Measurements from ENCODE around the gene GON4L.

GON4L gene, protein sequence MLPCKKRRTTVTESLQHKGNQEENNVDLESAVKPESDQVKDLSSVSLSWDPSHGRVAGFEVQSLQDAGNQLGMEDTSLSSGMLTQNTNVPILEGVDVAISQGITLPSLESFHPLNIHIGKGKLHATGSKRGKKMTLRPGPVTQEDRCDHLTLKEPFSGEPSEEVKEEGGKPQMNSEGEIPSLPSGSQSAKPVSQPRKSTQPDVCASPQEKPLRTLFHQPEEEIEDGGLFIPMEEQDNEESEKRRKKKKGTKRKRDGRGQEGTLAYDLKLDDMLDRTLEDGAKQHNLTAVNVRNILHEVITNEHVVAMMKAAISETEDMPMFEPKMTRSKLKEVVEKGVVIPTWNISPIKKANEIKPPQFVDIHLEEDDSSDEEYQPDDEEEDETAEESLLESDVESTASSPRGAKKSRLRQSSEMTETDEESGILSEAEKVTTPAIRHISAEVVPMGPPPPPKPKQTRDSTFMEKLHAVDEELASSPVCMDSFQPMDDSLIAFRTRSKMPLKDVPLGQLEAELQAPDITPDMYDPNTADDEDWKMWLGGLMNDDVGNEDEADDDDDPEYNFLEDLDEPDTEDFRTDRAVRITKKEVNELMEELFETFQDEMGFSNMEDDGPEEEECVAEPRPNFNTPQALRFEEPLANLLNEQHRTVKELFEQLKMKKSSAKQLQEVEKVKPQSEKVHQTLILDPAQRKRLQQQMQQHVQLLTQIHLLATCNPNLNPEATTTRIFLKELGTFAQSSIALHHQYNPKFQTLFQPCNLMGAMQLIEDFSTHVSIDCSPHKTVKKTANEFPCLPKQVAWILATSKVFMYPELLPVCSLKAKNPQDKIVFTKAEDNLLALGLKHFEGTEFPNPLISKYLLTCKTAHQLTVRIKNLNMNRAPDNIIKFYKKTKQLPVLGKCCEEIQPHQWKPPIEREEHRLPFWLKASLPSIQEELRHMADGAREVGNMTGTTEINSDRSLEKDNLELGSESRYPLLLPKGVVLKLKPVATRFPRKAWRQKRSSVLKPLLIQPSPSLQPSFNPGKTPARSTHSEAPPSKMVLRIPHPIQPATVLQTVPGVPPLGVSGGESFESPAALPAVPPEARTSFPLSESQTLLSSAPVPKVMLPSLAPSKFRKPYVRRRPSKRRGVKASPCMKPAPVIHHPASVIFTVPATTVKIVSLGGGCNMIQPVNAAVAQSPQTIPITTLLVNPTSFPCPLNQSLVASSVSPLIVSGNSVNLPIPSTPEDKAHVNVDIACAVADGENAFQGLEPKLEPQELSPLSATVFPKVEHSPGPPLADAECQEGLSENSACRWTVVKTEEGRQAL (N-terminal part only)

GRCh38 chr1:155856975-155857930, at the start of gene GON4L:
Gene GON4L (minus strand): TSS chr1:155857214. CDS start chr1:155853780, 3,434 bp downstream.
- in situ Hi-C loops (cut with HindIII; ENCODE audit: low sequenced_read_pairs), result no loop called here

- in situ Hi-C loops (cut with HindIII; ENCODE audit: low sequenced_read_pairs), result no loop called here
These were observed 47.2 kb upstream of the GON4L start for GRCh38 chr1:155904261-155904660.

- in situ Hi-C loops (cut with HindIII; ENCODE audit: low sequenced_read_pairs), result no loop called here
These were observed 43.1 kb upstream of the GON4L start for GRCh38 chr1:155900161-155900560.

DNA sequence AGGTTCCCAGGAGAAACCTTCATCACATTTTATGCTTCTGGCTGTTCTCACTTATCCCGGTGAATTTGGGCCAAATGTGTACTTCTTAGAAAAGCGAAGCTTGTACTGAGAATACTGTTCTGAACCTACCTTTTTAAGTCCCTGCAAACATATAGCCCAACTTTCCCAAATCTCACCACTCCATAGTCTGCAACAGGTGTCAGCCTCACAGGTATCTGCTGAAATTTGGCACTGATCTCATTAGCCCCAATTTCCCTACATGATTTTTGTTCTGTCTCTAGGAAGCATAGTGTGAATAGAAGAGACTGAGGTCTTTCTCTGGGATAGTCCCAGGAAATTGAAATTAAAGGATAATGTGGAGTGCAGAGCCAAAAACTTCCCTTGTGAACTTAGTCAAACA, 42.7 kb upstream of the GON4L start:
- in situ Hi-C loops (cut with HindIII; ENCODE audit: low sequenced_read_pairs), result loop anchor here (5.0 kb wide), 1 partner anchor 37 kb away; no protein-coding TSS in a partner anchor

DNA sequence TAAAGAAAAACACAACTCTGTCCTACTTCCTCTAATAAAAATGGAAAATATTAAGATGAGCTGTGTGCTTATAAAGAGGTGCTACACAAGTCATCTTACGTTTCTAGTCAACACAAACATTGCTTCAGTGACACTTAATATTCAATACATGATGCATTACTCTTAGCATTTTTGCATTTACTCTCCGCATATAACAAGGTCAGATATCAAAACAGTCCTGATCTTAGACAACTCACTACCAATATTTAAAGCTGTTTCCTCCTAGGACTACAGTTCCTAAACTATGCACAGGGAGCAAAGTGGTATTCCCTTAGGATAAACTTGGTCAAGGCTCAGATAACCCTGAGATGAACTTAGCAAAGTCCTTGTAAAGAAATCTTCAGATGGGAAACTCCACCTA, 41.9 kb upstream of the GON4L start:
- in situ Hi-C loops (cut with HindIII; ENCODE audit: low sequenced_read_pairs), result loop anchor here (5.0 kb wide), 1 partner anchor 37 kb away; no protein-coding TSS in a partner anchor

DNA sequence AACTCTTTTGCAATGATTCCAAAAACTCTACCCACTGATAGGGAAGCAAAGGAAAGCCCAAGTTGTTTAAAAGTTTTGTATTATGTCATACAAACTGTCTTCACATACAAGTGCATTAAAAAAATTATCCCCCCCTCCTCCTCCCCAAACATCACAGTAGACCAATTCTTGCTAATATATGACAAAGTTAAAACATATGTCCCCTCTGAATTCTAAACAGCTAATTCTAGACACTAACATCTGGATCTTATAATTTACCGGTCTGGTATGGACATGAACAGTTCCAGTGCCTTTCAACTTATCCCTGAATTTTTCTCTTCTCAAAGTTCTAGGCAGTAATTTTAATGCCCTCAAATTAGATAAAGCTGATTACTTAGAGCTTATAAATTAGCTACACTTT, 40.7 kb upstream of the GON4L start:
- in situ Hi-C loops (cut with HindIII; ENCODE audit: low sequenced_read_pairs), result loop anchor here (5.0 kb wide), 1 partner anchor 35 kb away; no protein-coding TSS in a partner anchor

- in situ Hi-C loops (cut with HindIII; ENCODE audit: low sequenced_read_pairs), result loop anchor here (5.0 kb wide), 1 partner anchor 34 kb away; no protein-coding TSS in a partner anchor
These were observed 39.5 kb upstream of the GON4L start for GRCh38 chr1:155896476-155896875.

DNA sequence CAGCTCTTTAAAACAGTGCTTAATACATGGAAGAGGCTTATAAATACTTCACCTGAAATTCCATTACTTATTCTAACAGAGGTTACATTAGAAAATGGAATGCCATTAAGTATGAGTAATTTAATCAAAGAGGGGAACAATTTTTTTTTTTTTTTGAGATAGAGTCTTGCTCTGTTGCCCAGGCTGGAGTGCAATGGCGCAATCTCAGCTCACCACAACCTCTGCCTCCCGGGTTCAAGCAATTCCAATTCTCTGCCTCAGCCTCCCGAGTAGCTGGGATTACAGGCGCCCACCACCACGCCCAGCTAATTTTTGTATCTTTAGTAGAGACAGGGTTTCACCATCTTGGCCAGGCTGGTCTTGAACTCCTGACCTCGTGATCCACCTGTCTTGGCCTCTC, 38.6 kb upstream of the GON4L start:
- in situ Hi-C loops (cut with HindIII; ENCODE audit: low sequenced_read_pairs), result loop anchor here (5.0 kb wide), 1 partner anchor 33 kb away; no protein-coding TSS in a partner anchor

DNA sequence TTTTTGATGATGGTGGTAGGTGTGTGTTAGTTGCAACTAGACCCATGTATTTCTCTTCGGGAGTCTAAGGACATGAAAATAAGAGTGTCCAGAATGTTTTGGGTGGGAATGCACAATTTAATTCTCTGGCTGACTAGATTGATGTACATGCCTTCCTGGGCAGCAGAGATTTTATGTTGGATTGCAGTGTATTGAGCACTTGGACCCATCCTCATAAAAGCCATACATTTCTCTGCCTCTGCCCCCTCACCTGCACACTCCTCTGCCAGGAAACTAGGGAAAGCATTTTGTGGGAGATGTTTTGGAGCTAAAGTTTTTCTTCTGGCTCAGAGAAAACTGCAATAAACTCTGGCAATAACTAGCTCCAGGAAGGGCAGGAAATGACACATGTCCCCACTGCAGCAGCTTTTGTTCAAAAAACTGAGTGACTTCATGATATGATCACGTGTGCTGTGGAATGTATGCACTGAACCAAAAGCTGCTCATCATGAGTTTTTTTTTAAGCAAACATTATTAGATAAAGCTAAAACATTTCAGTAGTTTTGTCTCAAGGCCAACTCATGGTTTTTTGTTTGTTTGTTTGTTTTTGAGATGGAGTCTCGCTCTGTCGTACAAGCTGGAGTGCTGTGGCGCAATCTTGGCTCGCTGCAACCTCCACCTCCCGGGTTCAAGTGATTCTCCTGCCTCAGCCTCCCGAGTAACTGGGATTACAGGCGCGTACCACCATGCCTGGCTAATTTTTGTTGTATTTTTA, 36.6 kb upstream of the GON4L start:
- in situ Hi-C loops (cut with HindIII; ENCODE audit: low sequenced_read_pairs), result no loop called here

GRCh38 chr1:155892796-155893195, 35.8 kb upstream of the GON4L start:
- in situ Hi-C loops (cut with HindIII; ENCODE audit: low sequenced_read_pairs), result no loop called here

GRCh38 chr1:155890251-155890650, 33.2 kb upstream of the GON4L start:
- in situ Hi-C loops (cut with HindIII; ENCODE audit: low sequenced_read_pairs), result no loop called here

DNA sequence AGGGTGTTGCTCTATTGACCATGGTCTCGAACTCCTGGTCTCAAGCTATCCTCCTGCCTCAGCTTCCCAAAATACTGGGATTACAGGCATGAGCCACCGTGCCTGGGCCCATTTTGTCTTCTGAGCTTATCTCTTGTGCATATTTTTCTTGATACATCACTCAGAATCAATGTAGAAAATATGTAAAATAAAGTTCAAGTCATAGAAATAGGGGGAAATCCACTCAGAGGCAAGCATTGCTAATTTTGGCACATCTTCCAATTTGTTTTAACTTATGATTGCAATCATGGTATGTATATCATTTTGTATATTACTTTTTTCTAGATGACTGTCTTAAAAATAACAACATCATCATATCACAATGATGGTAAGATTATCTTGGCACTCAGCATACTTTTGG, 32.6 kb upstream of the GON4L start:
- in situ Hi-C loops (cut with HindIII; ENCODE audit: low sequenced_read_pairs), result no loop called here

DNA sequence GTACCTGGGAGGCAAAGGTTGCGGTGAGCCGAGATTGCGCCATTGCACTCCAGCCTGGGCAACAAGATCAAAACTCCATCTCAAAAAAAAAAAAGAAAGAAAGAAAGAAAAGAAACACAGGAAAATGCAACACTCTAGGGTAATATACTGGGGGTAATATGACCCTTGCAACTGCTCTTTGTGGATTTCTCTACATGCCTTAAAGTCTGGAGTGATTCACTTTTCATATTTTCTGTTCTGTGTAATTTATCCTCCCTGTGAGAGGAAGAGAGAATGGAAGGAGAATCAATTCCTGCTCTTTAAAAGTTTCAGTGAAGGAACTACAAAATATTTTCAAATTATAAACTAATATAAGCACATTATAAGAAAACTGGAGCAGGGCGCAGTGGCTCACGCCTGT, 31.5 kb upstream of the GON4L start:
- in situ Hi-C loops (cut with HindIII; ENCODE audit: low sequenced_read_pairs), result no loop called here

DNA sequence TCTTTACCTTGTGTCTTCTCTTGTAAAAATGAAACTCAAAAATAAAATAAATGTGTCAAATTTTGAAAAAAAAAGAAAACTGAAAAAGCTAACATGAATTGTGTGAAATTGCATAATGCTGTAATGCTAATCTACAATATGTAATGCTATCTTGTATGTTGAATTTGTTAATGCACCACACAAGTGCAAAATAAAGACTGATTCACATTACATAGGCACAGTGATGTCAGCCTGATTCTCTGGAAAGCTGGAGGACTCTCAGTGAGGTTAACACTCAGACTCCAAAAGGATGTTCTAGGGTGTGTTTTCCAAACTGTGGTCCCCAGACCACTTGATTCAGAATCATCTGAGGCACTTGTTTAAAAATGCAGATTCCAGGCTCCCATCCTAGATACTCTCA, 28.0 kb upstream of the GON4L start:
- in situ Hi-C loops (cut with HindIII; ENCODE audit: low sequenced_read_pairs), result no loop called here

- in situ Hi-C loops (cut with HindIII; ENCODE audit: low sequenced_read_pairs), result no loop called here
These were observed 27.3 kb upstream of the GON4L start for GRCh38 chr1:155884031-155884960.

DNA sequence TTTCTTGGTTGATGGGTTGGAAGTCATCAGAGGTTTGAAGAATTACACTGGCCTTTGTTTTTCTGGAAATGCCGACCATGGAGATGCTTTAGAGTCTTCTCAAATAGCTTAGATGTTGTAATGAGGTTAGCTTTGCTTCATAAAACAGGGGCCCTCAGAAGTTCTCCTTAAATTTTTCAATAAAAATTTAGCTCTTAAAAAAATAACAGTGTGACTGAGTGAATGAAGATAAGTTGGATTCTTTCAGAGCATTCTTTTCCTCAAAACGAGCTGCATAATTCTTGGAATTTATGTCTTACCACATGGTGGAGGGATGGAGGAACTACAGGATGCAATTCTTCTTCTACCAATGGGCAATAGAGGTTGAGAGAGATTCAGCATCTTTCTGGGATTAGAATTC, 25.8 kb upstream of the GON4L start:
- in situ Hi-C loops (cut with HindIII; ENCODE audit: low sequenced_read_pairs), result no loop called here

DNA sequence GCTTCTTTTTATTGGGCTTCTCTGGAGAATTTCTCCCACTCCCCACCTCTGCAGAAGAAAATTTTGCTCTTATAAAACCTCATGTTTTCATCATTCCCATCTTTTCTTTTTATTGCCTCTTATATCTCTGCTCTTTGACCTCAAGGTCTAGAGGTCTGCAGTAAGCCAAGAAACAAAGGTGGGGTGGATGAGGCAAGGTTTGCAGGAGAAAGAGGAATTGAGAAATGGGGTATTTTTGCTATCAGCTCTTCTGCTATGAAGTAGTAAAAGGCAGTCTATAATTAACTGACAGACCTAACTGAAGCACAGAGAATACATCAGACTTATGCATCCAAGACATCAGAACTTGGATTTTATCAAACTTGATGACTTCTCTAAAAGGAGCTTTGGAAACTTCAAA, 25.2 kb upstream of the GON4L start:
- in situ Hi-C loops (cut with HindIII; ENCODE audit: low sequenced_read_pairs), result no loop called here

- in situ Hi-C loops (cut with HindIII; ENCODE audit: low sequenced_read_pairs), result no loop called here
These were observed 23.9 kb upstream of the GON4L start for GRCh38 chr1:155880950-155881349.
